Caco-2 (cell line): Measurements from ENCODE around the gene PPP1R8. TPM values are rescaled to one million over a fixed set of nuclear protein-coding genes. Genes with fewer than 3 reads are reported as not detected.
"Not testable (repeated sequence)": the region's sequence is repeated elsewhere in the genome, so short reads cannot be mapped to it uniquely, and the experiment has no call there.

ENCODE experiments used
- BruUV-seq: library from RNA; stranded (reverse); fragments of 400-500 nt; replicated peaks from 2 replicates; lab custom pipeline; 2021; lab: Mats Ljungman, UMichigan
- CTCF ChIA-PET: fragments of 300-600 bp; sonication (Branson Sonifier 250); formaldehyde crosslinking; loops from one replicate; lab custom pipeline; 2022; ENCODE audit warnings: antibody characterized with exemption; lab: Charles Lee
- POLR2A ChIA-PET: fragments of 300-600 bp; sonication (Branson Sonifier 250); formaldehyde crosslinking; loops from one replicate; lab custom pipeline; 2022; ENCODE audit warnings: antibody characterized with exemption; lab: Charles Lee
- DNase-seq, 2 experiments: peaks; one replicate each; pipeline versions ENCODE4 v3.0.0 to v3.0.0-alpha.2; 2020 to 2022
- H3K27me3 ChIP-seq: replicated peaks from 2 replicates; pipeline ENCODE4 v1.6.0; 2011; ENCODE audit warnings: low read length; ENCODE audit not compliant: control insufficient read depth, insufficient read depth
- H3K36me3 ChIP-seq: 2 replicates; pipeline ENCODE4 v1.5.1; 2011; ENCODE audit warnings: low read length; ENCODE audit not compliant: control insufficient read depth, insufficient read depth
- H3K4me1 ChIP-seq: fragments of 250-450 bp; sonication (Bioruptor Pico); 2 replicates; pipeline ENCODE4 v1.5.1; 2020; ENCODE audit warnings: mild to moderate bottlenecking
- H3K4me3 ChIP-seq: 2 replicates; pipeline ENCODE4 v1.5.1; 2011; ENCODE audit warnings: low read depth, mild to moderate bottlenecking, control low read depth, low read length
- H3K9me3 ChIP-seq: fragments of 250-450 bp; sonication (Bioruptor Pico); 2 replicates; pipeline ENCODE4 v1.5.1; 2020; ENCODE audit warnings: mild to moderate bottlenecking, moderate library complexity
- H3K27ac Mint-ChIP-seq: one replicate; pipeline ENCODE4 v1.8.0; 2022; ENCODE audit warnings: mixed read lengths; ENCODE audit not compliant: unreplicated experiment
- H3K27me3 Mint-ChIP-seq: one replicate; pipeline ENCODE4 v1.8.0; 2022; ENCODE audit warnings: mixed read lengths; ENCODE audit not compliant: insufficient read depth, unreplicated experiment
- H3K36me3 Mint-ChIP-seq: one replicate; pipeline ENCODE4 v1.8.0; 2022; ENCODE audit warnings: mild to moderate bottlenecking, mixed read lengths; ENCODE audit not compliant: insufficient read depth, unreplicated experiment
- H3K4me1 Mint-ChIP-seq: one replicate; pipeline ENCODE4 v1.8.0; 2022; ENCODE audit warnings: low read depth, mixed read lengths; ENCODE audit not compliant: unreplicated experiment
- H3K4me3 Mint-ChIP-seq: one replicate; pipeline ENCODE4 v1.8.0; 2022; ENCODE audit warnings: mild to moderate bottlenecking, moderate library complexity, mixed read lengths; ENCODE audit not compliant: unreplicated experiment
- H3K9me3 Mint-ChIP-seq: one replicate; pipeline ENCODE4 v1.8.0; 2022; ENCODE audit warnings: mixed read lengths; ENCODE audit not compliant: unreplicated experiment
- intact Hi-C: fragments of 100-400 bp; cut with micrococcal nuclease; formaldehyde crosslinking; loops from one replicate; pipeline ENCODE4 v1.10.0; 2022; ENCODE audit not compliant: unreplicated experiment
- total RNA-seq: library from RNA; stranded (reverse); gene quantifications from 2 replicates; pipeline ENCODE4 v1.2.3, GENCODE V29; 2022
- TF ChIP-seq, protein P1 (sequence below), 2 experiments: fragments of 200-600 bp in 1 of 2; IDR thresholded peaks; 1 replicate in 1 of 2; 2 replicates in 1 of 2; pipeline versions ENCODE4 v1.5.1 to v1.8.0; 2011 to 2022; ENCODE audit warnings: antibody characterized with exemption in 1 of 2, control low read depth in 1 of 2, inconsistent platforms in 1 of 2, low read depth in 1 of 2, low read length in 1 of 2, mild to moderate bottlenecking in 1 of 2, moderate library complexity in 1 of 2; ENCODE audit not compliant: insufficient read depth in 1 of 2, severe bottlenecking in 1 of 2, unreplicated experiment in 1 of 2

PPP1R8 gene
- total RNA-seq, 1 experiment from 2014 or later: 37.2 TPM

DNA sequence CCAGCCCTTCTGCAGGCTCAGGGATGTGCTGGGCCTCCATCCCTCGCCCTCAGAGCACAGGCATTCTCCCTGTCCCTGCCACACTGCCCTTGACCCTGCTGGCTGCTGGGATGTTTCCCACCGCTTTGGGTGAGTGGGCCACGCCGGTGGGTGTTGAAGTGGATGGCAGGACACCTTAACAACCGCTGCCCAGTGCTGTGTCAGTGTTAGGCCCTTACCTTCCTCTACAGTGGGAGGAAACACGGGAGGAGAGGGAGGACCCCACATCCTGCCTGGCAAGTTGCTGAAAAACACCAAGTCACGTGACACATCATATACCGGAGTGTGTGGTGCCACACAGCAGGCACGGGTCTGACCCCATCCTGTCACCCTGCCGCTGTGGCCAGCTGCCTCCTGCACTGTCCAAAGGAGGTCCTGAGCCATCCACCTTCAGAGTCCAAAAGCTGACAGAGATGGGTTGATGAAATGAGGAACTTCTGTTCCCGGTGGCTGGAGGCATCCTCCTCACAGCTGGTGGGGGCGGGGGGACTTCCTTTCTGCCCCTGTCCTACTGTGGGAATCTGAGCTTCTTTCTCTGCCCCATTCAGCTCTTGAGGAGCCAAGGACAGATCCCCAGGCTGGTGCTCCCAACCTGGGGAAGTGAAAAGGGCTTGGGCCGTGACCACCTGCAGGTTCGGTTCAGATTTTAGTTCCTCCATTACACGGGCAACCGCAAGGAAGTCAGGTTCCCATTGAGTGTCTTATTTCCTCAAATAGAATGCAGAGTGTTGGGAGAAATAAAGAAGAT, 38.5 kb downstream of the PPP1R8 start:
- H3K9me3 Mint-ChIP-seq: no peaks in the 10 kb centered on the region
- no peaks in the 10 kb centered on the region for H3K4me1 ChIP-seq
- no peak overlapping the region for H3K27ac Mint-ChIP-seq
- intact Hi-C loops: no loop called here
- no peaks in the 10 kb centered on the region for H3K27me3 Mint-ChIP-seq
- H3K27me3 ChIP-seq: no peaks in the 10 kb centered on the region
- TF ChIP-seq, protein P1, sequence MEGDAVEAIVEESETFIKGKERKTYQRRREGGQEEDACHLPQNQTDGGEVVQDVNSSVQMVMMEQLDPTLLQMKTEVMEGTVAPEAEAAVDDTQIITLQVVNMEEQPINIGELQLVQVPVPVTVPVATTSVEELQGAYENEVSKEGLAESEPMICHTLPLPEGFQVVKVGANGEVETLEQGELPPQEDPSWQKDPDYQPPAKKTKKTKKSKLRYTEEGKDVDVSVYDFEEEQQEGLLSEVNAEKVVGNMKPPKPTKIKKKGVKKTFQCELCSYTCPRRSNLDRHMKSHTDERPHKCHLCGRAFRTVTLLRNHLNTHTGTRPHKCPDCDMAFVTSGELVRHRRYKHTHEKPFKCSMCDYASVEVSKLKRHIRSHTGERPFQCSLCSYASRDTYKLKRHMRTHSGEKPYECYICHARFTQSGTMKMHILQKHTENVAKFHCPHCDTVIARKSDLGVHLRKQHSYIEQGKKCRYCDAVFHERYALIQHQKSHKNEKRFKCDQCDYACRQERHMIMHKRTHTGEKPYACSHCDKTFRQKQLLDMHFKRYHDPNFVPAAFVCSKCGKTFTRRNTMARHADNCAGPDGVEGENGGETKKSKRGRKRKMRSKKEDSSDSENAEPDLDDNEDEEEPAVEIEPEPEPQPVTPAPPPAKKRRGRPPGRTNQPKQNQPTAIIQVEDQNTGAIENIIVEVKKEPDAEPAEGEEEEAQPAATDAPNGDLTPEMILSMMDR (IDR thresholded peaks at IDR 0.05; ENCODE audit: insufficient read depth in 1 of 2, low read depth in 1 of 2, low read length in 1 of 2, severe bottlenecking in 1 of 2, unreplicated experiment in 1 of 2): no peak
- no peak overlapping the region for H3K4me3 Mint-ChIP-seq
- H3K36me3 Mint-ChIP-seq: no peaks in the 10 kb centered on the region
- H3K9me3 ChIP-seq: no peaks in the 10 kb centered on the region
- H3K4me3 ChIP-seq: no peak overlapping the region
- ChIA-PET POLR2A (no interaction called here), CTCF (no interaction called here)
- no peak for DNase-seq
- no TSS peak for BruUV-seq
- peaks cover 13% of the 10 kb centered on the region for H3K4me1 Mint-ChIP-seq
- no peaks in the 10 kb centered on the region for H3K36me3 ChIP-seq

DNA sequence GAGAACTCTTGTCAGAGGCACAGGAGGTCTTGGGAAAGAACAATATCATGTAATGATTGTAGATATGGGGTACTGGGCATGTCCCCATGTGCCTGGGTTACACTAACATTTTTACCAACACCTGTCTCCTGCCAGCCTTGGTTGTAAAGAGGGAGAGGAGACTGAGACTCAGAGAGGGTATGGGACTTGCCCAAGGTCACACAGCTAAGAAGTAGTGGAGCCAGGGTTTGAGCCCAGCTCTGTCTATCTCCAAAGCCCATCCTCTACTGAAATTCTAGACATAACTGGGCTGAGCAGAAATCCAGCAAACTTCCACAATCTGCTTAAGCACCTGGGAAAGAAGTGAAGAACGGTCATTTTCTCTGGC, 39.1 kb downstream of the PPP1R8 start:
- ChIA-PET POLR2A (no interaction called here), CTCF (no interaction called here)
- Histone ChIP-seq H3K36me3 (no peaks in the 10 kb centered on the region), H3K9me3 (no peaks in the 10 kb centered on the region), H3K4me1 (no peaks in the 10 kb centered on the region), H3K27me3 (no peaks in the 10 kb centered on the region), H3K4me3 (no peak overlapping the region)
- TF ChIP-seq, protein P1 (IDR thresholded peaks at IDR 0.05; ENCODE audit: insufficient read depth in 1 of 2, low read depth in 1 of 2, low read length in 1 of 2, severe bottlenecking in 1 of 2, unreplicated experiment in 1 of 2): no peak
- Mint-ChIP-seq H3K4me1 (peaks cover 13% of the 10 kb centered on the region), H3K27me3 (no peaks in the 10 kb centered on the region), H3K36me3 (no peaks in the 10 kb centered on the region), H3K27ac (no peak overlapping the region), H3K9me3 (no peaks in the 10 kb centered on the region), H3K4me3 (no peak overlapping the region)
- intact Hi-C loops: no loop called here
- no TSS peak for BruUV-seq
- no peak for DNase-seq

DNA sequence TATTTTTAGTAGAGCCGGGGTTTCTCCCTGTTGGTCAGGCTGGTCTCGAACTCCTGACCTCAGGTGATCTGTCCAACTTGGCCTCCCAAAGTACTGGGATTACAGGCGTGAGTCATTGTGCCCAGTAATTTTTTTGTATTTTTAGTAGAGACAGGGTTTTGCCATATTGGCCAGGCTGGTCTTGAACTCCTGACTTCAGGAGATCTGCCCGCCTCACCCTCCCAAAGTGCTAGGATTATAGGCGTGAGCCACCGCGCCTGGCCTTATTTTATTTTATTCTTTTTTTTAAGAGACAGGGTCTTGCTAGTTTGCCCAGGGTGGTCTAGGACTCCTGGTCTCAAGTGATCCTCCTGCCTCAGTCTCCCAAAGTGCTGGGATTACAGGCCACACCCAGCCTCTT, 40.5 kb downstream of the PPP1R8 start:
- H3K9me3 Mint-ChIP-seq, H3K27ac Mint-ChIP-seq, H3K27me3 Mint-ChIP-seq, H3K36me3 Mint-ChIP-seq, CTCF ChIA-PET, H3K36me3 ChIP-seq, intact Hi-C loops, H3K27me3 ChIP-seq, BruUV-seq, H3K4me1 ChIP-seq, DNase-seq, POLR2A ChIA-PET, H3K4me3 ChIP-seq, H3K4me3 Mint-ChIP-seq, H3K9me3 ChIP-seq: not testable (repeated sequence)
- peaks cover 13% of the 10 kb centered on the region for H3K4me1 Mint-ChIP-seq
